Measurements from ENCODE around the gene WWOX.

GRCh38 chr16:78655331-78656113 lies 556.1 kb downstream of the WWOX start:
- TF ChIP-seq CTCF (IDR thresholded peaks at IDR 0.05): no peak
- TF ChIP-seq EP300 (IDR thresholded peaks at IDR 0.05): no peak
